ENCODE results near the gene CFHR2.
"Not testable (repeated sequence)": the region's sequence is repeated elsewhere in the genome, so short reads cannot be mapped to it uniquely, and the experiment has no call there.

Gene CFHR2

DNA sequence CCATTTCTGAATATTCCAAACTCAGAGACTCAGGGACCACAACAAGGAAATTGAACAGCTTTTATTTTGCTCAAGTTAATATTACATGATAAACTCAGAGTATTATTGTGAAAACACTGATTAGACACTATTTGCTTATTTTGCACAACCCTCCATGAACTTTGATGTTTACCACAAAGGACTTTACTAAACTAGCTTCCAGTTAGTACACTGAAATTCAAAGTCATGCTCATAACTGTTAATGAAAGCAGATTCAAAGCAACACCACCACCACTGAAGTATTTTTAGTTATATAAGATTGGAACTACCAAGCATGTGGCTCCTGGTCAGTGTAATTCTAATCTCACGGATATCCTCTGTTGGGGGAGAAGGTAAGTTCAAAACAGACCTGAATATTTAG lies at the start of gene CFHR2:
Gene CFHR2 (plus strand): TSS at position 171 of the 400 bp plus-strand sequence. CDS start 143 bp downstream, at position 314.
- DNase-seq, result not testable (repeated sequence)

DNA sequence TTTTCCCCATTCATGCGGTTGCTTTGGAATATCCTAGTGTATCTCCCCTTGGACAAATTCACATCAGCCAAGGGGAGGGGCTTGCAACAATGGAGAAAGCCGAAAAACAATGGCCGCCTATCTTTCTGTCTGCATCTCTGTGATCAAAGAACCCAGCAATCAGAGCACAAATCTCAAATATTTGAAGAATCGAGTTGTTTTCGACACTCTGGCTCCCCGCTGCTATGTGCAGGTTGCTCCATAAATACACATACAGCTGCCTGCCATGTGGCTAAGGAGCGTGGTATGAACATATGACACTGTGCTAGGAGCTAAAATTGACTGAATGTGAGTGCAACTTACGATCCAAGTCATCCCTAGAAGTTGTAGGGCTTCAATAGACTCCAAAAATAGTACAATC lies 47.2 kb upstream of the CFHR2 start:
- DNase-seq, result no peak

DNA sequence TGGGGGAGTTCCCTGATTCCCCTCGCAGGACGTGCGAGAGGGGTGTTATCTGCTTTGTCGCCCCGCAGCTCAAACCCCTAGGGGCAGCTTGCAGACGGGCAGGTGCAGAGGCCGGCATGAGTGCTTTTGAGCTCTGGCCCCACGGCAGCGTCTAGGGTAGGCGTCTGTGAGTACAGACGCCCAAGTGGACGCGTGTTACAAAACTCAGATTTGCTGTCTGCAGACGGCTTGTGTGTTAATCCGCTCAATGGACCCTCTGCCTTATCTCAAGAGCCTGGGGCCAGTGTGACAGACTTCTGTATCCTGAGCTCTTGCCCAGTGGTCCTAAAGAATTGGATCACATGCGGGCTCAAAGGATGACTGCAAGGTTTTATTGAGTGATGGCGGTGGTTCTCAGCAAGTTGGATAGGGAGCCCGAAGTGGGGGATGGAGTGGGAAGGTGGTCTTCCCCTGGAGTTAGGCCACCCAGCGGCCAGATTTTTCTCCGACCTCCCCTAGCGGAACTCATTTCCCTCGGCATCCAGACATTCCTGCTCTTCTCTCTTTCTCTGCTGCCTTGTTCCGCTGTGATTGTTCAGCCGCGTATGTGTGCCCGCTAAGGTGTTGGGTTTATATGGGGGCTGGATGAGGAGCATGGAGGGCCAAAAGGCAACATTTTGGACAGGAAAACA lies 46.2 kb upstream of the CFHR2 start:
- peak; percentile 68 for DNase-seq

DNA sequence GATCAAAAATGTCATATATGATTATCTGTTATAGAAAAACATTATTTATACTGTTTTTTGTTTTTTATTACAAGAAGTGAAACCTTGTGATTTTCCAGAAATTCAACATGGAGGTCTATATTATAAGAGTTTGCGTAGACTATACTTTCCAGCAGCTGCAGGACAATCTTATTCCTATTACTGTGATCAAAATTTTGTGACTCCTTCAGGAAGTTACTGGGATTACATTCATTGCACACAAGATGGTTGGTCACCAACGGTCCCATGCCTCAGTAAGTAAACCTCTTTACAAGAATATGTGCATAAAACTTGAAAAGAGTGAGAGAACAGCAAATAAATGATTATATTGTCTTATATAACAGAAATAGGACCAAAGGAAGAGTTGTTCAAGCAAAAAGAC lies 41.2 kb upstream of the CFHR2 start:
- DNase-seq, result no peak

DNA sequence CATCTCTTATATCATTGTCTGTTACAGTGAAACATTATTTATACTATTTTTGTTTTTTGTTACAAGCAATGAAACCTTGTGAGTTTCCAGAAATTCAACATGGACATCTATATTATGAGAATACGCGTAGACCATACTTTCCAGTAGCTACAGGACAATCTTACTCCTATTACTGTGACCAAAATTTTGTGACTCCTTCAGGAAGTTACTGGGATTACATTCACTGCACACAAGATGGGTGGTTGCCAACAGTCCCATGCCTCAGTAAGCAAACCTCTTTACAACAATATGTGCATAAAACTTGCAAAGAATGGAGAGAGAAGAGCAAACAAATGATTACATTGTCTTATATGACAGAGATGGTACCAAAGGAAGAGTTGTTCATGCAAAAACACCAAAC lies 33.3 kb upstream of the CFHR2 start:
- no peak for DNase-seq

DNA sequence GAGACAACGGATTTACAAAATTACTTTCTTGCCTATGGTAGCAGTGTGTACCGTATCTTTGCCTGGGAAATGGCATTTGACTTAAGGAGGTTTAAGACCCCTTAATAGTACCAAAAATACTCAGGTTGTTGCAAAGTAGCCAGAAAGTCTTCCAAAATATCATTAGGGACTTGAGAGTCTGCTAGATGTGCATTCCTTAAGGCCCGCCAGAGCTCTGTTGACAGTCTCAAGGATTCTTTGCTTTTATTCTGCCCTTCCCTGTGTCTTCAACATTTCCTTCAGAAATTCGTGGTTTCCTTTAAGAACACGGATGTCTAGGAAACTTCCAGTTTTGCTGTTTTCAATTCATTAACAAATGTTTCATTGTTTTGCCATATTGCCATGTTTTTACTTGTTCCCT lies 31.3 kb upstream of the CFHR2 start:
- DNase-seq, result not testable (repeated sequence)

DNA sequence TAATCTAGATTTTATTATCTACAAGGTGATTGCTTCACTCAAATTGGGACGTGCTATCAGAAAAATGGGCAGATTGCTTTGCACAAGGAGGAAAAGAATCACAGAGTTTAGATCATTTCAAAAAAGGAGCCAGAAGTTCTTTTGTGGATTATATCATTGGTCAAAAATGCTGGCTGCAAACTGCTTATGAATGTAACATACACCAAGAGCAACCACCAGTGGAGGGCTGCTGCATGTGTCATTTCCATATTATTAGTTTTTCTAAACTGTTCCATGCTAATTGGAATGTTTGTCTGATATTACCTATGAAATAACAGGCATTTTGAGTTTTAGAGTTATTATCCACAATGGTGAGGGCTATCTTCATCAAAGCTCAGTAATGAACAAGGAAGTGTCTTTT lies 16.7 kb upstream of the CFHR2 start:
- DNase-seq, result not testable (repeated sequence)

DNA sequence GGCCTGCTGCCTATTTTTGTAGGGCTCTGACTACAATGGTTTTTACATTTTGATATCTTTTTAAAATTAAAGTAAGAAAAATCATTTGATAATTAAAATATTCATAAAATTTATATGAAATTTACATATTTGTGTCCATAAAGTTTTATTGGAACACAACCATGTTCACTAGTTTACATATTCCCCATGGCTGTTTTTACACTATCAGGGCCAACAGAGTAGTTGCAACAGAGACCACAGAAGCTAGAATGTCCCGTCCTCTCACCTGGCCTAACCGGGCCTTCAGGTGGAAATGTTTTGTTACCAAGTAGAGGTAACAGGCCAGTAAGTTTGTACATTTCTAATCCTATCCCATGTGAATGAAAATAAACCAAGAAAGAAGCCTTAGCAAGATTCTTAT lies 10.7 kb upstream of the CFHR2 start:
- DNase-seq, result not testable (repeated sequence)

DNA sequence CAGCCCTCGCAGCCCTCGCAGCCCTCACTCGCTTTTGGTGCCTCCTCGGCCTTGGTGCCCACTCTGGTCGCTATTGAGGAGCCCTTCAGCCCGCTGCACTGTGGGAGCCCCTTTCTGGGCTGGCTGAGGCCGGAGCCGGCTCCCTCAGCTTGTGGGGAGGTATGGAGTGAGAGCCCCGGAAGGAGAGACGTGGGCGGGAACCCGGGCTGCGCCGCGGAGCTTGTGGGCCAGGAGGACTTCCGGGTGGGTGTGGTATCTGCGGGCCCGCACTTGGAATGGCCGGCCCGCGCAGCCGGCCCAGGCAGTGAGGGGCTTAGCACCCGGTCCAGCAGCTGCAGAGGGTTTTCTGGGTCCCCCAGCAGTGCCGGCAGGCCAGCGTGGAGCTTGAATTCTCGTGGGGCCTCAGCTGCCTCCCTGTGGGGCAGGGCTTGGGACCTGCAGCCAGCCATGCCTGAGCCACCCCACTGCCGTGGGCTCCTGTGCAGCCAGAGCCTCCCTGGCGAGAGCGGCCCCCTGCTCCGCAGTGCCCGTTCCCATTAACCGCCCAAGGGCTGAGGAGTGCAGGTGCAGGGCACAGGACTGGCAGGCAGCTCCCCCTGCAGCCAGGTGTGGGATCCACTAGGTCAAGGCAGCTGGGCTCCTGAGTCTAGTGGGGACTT lies 9.9 kb upstream of the CFHR2 start:
- DNase-seq, result no peak

DNA sequence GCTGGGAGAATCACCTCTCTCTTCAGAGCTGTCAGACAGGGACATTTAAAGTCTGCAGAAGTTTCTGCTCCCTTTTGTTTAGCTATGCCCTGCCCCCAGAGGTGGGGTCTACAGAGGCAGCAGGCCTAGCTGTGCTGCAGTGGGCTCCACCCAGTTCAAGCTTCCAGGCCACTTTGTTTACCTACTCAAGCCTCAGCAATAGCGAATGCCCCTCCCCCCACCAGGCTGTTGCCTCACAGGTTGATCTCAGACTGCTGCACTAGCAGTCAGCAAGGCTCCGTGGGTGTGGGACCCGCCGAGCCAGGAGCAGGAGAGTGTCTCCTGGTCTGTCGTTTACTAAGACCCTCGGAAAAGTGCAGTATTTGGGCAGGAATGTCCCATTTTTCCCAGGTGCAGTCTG lies 2.1 kb upstream of the CFHR2 start:
- not testable (repeated sequence) for DNase-seq

DNA sequence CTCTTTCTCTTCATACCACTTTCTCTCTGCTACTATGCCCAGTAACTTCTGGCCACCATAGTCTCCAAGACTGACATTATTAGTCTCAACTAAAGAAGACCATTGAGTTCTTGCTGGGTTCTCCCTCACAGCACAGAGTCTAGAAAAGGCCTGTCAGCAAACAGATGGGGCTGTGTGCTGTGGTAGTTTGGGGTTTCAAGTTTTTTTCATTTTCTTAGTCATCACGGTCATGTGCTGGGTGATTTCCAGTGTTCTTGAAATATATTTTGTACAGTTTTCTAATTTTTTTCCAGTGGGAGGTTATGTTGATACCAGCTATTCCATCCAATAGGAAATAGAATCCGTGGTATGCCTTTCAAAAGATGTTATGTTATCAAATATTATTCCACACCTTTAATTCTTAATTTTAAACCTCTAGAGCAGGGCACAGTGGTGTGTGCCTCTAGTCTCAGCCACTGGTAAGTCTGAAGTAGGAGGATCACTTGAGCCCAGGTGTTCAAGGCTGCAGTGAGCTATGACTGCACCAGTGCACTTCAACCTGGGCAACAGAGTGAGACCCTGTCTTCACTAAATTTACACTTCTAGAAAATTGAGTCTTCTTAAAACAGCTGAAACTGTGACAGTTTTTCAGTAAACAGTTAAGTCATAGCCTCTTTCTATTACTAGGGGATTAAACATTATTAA lies 8.3 kb downstream of the CFHR2 start:
- DNase-seq, result no peak

DNA sequence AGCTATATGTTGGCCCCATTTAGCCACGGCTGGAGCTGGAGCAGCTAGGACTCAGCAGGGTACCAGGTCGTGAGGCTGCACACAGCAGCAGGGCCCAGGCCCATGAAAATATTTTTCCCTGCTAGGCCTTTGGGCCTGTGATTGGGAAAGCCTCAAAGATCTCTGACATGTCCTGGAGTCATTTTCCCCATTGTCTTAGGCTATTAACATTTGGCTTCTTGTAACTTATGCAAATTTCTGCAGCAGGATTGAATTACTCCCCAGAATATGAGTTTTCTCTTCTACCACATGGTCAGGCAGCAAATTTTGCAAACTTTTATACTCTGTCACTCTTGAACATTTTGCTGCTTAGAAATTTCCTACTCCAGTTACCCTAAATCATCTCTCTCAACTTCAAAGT lies 11.2 kb downstream of the CFHR2 start:
- no peak for DNase-seq

DNA sequence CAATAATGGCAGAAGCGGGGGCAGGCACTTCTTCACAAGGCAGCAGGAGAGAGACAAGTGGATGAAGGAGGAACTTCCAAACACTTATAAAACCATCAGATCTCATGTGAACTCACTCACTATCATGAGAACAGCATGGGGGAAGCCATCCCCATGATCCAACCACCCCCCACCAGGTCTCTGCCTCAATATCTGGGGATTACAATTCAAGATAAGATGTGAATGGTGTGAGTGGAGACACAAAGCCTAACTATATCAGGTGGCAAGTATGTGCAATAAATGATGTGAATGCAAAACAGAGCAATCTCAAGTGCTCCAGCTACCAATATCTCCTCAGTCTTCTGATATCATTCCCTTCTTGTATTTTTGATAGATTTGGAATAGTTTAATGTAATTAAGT lies 12.4 kb downstream of the CFHR2 start:
- DNase-seq, result no peak

DNA sequence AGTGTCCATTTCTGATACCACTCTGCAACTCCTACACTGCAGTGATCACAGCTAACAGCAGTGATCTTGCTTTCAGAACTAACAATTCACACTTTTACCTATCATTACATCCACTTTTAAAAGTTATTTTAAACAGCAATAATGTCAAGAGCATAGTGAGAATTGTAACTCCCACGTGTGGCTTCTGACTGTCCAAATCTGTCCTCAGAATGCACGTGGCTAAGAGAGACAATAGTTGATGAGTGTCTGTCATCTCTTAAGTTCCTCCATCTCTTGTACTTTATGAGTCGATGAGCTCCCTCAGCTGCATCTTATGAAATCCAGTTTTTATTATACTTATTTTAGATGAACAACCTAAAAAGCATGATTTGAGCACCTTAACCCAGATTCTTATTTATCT lies 17.3 kb downstream of the CFHR2 start:
- no peak for DNase-seq

DNA sequence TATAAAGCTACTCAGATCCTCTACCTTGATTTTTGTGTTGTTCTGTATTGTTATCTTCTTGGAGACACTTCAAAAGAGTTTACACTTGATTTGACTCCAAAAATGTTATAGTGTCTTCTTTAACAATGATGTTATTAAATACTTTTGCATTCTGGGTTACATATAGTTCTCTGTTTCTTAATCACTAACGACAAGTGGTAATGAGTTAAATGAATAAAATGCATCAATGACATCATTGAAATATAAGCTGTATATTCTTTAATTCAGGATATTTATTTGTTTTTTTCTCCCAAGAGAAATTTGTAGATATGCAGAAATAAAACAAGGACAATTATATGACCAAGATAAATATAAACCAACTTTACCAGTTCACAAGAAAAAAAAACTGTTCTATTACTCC lies 26.6 kb downstream of the CFHR2 start:
- no peak for DNase-seq

DNA sequence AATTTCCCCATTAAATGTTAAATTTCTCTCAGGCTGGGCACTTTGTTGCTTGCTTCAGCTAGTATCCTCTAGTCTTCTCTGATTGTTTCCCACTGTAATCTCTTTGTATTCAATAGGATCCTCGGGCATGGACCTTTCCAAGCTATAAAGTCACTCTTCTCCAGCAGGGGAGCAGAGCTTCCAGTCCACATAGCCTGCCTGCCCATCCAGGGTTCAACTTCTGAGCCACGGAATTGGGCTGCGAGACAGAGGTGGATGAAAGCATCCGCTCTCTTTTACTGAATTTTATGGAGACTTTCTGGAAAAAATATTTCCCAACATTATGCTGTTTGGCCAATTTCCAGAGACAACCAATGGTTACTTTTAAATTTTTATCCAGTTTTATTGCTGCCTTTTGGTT lies 32.7 kb downstream of the CFHR2 start:
- DNase-seq, result no peak

DNA sequence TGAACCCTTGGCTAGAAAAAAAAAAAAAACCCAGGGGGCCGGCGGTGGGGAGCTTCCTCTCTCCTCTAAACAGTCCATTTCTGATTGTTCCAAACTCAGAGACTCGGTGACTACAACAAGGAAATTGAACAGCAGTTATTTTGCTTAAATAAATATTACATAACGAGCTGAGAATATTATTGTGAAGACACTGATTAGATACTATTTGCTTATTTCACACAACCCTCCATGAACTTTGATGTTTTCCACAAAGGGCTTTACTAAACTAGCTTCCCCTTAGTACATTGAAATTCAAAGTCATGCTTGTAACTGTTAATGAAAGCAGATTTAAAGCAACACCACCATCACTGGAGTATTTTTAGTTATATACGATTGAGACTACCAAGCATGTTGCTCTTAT lies 33.7 kb downstream of the CFHR2 start, which contains the start of gene CFHR5:
Gene CFHR5 (plus strand): TSS at position 279 of the 400 bp plus-strand sequence. CDS start 109 bp downstream, at position 388.
- DNase-seq, result no peak

DNA sequence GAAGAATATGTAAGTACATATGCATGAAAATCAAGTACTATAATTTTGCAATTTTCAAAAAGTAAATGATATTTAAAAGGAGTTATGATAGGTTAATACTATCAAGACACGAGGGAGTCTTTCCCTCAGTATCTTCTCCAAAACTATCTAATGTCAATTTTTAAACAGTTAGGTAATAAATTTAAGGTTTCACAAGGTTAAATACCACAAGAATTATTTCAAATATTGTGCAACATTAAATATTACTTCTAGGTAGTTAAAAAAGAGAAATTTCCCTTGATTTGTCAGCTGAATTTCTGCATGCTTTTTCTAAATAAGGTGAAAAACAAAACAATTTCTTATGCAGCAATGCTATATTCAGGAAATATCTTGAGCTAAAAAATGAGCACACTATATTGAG lies 37.3 kb downstream of the CFHR2 start:
- no peak for DNase-seq

DNA sequence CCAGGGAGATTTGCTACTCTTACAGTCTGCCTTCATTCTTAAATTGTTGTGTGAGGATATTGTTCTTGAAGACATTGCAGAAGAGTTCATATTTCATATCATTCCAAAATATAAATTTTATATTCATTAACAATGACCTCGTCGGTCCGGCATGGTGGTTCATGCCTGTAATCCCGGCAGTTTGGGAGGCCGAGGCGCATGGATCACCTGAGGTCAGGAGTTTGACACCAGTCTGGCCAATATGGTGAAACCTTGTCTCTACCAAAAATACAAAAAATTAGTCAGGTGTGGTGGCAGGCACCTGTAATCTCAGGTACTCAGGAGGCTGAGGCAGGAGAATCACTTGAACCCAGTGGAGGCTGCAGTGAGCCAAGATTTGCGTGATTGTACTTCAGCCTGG lies 38.7 kb downstream of the CFHR2 start:
- not testable (repeated sequence) for DNase-seq

DNA sequence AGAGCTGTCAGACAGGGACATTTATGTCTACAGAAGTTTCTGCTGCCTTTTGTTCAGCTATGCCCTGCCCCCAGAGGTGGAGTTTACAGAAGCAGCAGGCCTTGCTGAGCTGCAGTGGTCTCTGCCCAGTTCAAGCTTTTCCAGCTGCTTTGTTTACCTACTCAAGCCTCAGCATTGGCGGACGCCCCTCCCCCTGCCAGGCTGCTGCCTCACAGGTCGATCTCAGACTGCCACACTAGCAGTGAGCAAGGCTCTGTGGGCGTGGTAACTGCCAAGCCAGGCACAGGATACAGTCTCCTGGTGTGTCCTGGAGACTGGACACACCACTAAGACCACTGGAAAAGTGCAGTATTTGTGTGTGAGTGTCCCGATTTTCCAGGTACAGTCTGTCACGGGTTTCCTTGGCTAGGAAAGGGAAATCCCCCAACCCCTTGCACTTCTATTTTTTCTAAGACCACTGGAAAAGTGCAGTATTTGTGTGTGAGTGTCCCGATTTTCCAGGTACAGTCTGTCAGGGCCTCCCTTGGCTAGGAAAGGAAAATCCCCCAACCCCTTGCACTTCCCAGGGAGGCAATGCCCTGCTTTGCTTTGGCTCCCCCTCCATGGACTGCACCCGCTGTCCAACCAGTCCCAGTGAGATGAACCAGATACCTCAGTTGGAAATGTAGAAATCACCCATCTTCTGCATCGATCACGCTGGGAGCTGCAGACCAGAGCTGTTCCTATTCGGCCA lies 48.5 kb downstream of the CFHR2 start:
- peak; percentile 34 for DNase-seq

DNA sequence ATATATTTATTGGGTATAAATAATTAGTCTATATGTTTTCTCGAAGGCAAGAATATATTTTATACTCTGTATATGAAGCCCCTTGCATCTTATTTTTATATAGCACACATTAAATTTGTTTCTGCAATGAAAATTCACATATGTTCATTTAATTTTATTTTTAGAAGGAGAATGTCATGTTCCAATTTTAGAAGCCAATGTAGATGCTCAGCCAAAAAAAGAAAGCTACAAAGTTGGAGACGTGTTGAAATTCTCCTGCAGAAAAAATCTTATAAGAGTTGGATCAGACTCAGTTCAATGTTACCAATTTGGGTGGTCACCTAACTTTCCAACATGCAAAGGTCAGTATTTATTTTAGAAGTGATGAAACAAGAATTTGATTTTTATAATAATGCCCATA lies 50.4 kb downstream of the CFHR2 start:
- DNase-seq, result no peak

DNA sequence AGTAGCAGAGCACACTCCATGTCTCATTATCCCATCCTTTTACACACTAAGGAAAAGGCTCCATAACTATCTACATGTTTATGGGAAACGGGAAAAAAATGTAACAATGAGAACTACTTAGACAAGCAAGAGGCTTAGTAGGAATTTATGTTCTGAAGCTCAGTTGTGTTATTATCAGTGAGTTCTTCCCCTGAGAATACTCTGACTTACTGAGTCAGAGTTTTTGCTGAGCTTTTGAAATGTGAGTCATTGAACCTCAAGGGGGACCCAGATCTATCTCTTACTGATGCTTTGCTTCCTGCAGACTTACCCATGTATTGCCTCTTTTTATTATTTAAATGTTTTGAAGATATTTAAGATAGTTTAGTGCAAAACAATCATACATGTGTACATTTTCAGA lies 53.9 kb downstream of the CFHR2 start:
- DNase-seq, result no peak

DNA sequence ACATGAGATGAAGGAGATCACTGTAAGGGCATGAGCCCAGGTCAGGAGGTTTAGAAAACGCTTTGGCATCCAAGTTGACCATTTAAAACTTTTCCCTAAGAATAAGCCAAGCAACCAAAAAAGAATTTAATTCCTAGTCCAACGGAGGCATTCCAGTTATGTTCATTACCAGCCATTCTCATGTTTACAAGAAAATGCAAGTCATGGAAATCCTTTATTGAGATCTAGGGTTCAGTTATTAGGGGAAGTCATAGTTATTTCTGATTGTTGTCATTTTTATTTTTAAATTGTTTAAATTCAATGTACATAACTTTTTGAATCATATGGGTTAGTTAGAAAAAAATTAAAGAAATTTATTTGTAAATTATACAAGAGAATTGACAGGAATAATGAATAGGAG lies 58.3 kb downstream of the CFHR2 start:
- no peak for DNase-seq

Data from eye (tissue), 1 donor.